ES-I3 (cell line): Measurements from ENCODE around the gene ZBTB7B.
"Not testable (repeated sequence)": the region's sequence is repeated elsewhere in the genome, so short reads cannot be mapped to it uniquely, and the experiment has no call there.

Experiments
- H3K36me3 ChIP-seq: 2 replicates; pipeline ENCODE4 v1.6.1; 2013; ENCODE audit warnings: mild to moderate bottlenecking, low read length, control low read depth, moderate library complexity; ENCODE audit not compliant: insufficient read depth
- H3K4me1 ChIP-seq: 2 replicates; pipeline ENCODE4 v1.6.1; 2013; ENCODE audit warnings: mild to moderate bottlenecking, control low read depth, low read length; ENCODE audit not compliant: insufficient read depth
- H3K9ac ChIP-seq: 2 replicates; pipeline ENCODE4 v1.6.1; 2013; ENCODE audit warnings: low read depth, mild to moderate bottlenecking, low read length, moderate library complexity
- H3K9me3 ChIP-seq: 2 replicates; pipeline ENCODE4 v1.6.1; 2013; ENCODE audit warnings: mild to moderate bottlenecking, low read length, moderate library complexity; ENCODE audit not compliant: control insufficient read depth, insufficient read depth

ZBTB7B gene

DNA sequence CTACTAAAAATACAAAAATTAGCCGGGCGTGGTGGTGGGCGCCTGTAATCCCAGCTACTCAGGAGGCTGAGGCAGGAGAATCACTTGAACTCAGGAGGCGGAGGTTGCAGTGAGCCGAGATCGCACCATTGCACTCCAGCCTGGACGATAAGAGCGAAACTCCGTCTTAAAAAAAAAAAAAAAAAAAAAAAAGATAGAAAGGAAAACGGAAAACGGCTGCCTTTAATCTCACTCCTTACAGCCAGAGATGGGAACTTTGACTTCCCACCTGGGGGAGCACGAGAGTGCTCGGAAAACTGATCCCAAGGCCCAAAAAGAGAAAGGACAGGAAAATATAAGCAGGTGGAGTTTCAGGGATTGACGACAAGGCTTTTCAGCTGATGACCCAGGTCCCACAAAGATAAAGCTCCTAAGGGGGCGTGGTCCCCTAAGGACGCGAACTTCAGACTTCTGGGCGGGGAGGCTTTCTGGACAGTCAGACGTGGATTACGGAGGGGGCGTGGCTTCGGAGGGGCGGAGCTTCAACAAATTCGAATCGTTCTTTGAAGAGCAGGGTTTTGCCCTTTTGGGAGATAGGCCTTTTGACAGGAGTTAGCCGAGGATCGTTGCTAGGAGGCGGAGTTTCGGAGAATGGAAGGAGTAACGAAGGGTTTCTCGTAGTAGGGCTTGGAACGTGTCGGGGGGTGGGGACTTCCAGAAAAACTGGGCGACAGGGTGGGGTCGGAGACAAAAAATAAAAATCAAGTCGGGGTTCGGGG lies 29.1 kb upstream of the ZBTB7B start:
- peaks cover 5% of the 10 kb centered on the region; the same call in 1 of the 2 replicates for H3K36me3 ChIP-seq
- H3K4me1 ChIP-seq, result peaks cover 11% of the 10 kb centered on the region

DNA sequence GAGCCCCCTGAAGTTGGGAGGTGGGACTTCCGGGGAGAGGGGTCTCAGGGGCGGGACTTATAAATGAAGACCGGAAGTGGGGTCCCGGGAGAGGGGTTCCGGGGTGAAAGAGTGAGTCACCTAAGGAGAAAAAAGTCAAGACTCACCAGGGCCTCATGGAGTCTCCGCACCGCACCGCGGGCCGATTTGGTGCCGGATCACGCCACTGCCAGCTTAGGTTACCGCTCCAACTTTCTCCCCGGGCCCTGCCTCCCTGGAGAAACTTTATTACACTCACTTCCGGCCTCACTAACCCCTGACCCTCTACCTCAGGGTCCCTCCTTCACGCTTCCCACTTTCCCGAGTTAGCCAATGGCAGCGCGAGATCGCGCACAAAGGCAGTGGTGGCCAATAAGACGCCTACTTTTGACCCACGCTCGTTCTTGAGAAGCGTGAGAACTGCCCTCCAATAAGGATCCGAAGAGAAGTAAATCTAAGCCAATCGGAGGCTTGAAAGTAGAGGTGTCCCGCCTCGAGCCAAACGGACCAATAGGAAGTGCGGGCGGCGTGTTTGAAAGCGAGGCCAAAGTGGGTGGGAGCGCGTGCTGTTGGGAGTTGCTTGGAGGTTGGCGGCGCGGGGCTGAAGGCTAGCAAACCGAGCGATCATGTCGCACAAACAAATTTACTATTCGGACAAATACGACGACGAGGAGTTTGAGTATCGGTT lies 28.3 kb upstream of the ZBTB7B start, which contains the start of gene CKS1B:
CKS1B (plus strand) TSS at position 580 of the 706 bp plus-strand sequence; CDS start at position 645, 65 bp downstream.
- Histone ChIP-seq H3K4me1 (peaks cover 11% of the 10 kb centered on the region), H3K9me3 (no peaks in the 10 kb centered on the region), H3K9ac (peak within 1 kb of the TSS; percentile 69), H3K36me3 (peaks cover 8% of the 10 kb centered on the region; the same call in 1 of the 2 replicates)

More for the DNA sequence above, 29.1 kb upstream of the ZBTB7B start:
- Histone ChIP-seq H3K9me3 (no peaks in the 10 kb centered on the region), H3K9ac (peak overlapping the region; percentile 69)

DNA sequence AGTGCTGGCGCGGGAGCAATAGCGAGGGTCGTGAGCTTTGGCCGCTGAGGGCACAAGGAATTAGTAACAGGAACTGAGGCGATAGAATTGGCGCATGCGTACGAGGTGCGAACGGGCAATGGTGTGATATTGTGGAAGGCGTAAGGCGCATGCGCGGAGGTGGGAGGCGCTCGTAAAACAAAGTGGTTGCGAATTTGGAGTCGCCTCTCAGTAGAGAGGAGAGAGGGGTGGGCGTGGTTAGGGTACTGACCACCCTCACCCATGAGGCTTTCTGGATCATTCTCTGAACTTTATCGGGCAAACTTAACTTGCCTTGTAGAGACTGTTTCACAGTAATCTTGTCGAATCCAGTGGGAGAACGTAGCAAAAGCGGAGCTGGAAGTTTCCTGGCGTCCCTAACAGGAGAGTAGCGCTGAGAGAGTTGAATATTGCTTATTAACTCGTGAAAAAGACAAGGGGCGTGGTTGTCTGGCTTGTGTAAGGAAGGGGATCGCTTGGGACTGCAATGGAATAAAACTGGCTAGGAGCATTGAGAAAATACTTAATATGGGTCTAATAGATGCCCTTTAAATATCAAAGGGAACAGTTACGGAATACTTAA lies 27.7 kb upstream of the ZBTB7B start:
- Histone ChIP-seq H3K36me3 (peaks cover 13% of the 10 kb centered on the region; the same call in 1 of the 2 replicates), H3K4me1 (peaks cover 11% of the 10 kb centered on the region), H3K9ac (peak overlapping the region; percentile 69), H3K9me3 (no peaks in the 10 kb centered on the region)

DNA sequence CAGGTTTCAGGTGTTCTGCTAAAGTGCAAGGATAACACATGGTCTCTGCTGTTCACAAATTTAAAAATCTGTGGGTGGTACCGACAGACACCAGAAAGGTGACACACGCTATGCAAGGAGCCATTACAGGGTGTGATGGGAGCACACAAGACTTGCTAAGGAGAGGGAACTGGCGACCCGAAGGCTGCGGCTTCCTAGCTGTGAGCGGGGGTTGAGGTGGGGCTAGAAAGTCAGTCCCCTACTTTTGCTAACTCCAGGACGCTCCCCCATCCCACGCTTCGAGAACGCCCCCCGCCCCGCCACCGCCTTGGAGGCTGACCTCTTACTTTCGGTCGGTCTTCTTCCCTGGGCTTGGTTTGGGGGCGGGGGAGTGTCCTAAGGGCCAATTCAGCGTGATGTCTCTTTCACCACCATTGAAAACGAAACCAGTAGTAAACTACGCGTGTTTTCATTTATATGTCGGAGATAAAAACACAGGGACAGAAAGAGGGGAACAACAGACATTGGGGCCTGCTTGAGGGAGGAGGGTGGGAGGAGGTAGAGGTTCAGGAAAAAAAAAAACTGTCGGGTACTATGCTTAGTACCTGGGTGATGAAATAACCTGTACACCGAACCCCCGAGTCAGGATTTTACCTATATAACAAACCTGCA lies 27.1 kb upstream of the ZBTB7B start:
- peaks cover 11% of the 10 kb centered on the region for H3K4me1 ChIP-seq
- H3K9me3 ChIP-seq, result no peaks in the 10 kb centered on the region
- H3K36me3 ChIP-seq, result peaks cover 13% of the 10 kb centered on the region; the same call in 1 of the 2 replicates
- H3K9ac ChIP-seq, result peak overlapping the region; percentile 69

DNA sequence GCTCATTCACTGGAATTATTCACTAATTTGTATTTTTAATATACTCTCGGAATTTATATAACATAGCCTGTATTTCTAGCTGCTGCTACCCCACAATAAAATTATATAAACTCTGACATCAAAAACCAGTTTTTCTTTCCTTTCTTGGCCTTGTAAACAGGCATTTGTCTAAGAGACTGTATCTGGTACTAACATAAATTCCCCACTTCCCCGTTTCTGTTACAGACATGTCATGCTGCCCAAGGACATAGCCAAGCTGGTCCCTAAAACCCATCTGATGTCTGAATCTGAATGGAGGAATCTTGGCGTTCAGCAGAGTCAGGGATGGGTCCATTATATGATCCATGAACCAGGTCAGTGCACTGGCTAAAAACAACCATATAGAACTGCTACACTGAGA lies 24.8 kb upstream of the ZBTB7B start:
- H3K9ac ChIP-seq, H3K4me1 ChIP-seq, H3K9me3 ChIP-seq: not testable (repeated sequence)
- H3K36me3 ChIP-seq, result peaks cover 15% of the 10 kb centered on the region; the same call in 1 of the 2 replicates

DNA sequence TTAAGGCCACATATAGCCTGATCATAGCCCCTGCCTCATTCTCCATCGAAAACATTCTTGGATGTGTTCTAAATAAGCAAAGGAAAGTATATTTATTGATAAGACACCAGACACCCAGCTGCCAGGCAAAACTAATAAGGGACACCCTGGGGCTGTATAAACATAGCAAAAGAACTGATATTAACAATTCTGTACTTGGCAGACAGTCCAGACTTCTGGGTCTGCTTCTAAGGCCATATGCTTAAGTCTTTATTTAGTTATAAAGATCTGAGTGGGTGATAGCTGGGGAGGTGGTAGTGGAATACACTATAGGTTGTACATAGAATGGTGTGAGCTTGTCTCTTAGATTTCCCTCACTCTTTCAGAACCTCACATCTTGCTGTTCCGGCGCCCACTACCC lies 24.2 kb upstream of the ZBTB7B start:
- H3K9ac ChIP-seq, result no peak overlapping the region
- H3K9me3 ChIP-seq, result no peaks in the 10 kb centered on the region
- H3K4me1 ChIP-seq, result peaks cover 7% of the 10 kb centered on the region
- peaks cover 15% of the 10 kb centered on the region; the same call in 1 of the 2 replicates for H3K36me3 ChIP-seq

DNA sequence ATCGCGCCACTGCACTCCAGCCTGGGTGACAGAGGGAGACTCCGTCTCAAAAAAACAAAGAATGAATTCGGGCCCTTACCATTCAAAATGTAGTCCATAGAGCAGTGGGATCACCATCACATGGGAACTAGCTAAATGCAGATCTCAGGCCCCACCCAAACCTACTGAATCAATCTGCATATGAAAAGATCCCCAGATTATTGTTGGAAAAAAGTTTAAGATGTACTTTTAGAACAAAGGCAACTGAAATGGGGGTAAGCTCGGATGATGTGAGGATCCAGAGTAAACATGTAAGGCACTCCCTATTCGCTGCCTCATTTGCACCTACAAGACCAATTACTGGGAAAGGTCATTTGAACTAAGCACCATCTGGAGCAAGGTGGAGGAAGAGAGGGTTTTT lies 20.3 kb upstream of the ZBTB7B start:
- Histone ChIP-seq H3K4me1 (peaks cover 9% of the 10 kb centered on the region; the same call in 1 of the 2 replicates), H3K9me3 (no peaks in the 10 kb centered on the region), H3K9ac (peak overlapping the region; percentile 49; the same call in 1 of the 2 replicates), H3K36me3 (peaks cover 17% of the 10 kb centered on the region)

DNA sequence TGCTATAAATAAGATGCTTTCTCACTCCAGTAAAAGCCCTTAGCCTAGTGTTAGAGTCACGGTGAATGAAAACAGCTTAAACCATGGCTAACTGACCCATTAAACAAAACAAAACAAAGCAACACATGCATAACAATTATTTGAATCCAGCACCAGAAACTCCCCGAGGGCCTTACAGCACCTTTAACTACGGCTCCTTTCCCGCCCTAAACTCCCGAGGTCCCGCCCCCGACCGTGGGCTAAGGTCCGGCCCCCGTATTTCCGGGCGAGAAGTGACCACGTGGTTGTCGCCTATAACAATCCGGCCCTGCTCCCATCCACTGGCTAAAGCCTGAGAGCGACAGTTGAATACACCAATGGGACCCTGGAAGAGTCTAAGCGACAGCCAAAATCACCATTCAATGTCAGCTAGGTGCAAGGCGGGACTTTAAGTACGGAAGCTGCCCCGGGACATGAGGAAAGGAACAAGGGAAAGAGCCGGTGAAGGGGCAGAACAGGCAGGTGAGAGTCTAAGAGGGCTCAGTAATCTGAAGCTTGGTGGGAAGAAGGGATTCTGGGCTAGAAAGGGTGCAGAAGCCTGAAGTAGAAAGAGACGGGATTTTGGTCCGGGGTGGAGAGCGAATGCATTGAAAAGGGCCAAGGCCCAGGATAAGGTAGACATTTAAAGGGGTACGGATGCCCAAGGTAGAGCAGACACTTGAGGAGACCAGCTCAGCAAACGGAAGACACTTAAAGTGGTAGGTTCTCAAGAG lies 19.5 kb upstream of the ZBTB7B start, which contains the start of gene FLAD1:
FLAD1 (plus strand) TSS at position 448 of the 752 bp plus-strand sequence. CDS start 351 bp downstream, outside the sequence.
- H3K36me3 ChIP-seq, result peaks cover 23% of the 10 kb centered on the region
- H3K9me3 ChIP-seq, result no peaks in the 10 kb centered on the region
- H3K9ac ChIP-seq, result peak within 1 kb of the TSS; percentile 82
- peaks cover 9% of the 10 kb centered on the region; the same call in 1 of the 2 replicates for H3K4me1 ChIP-seq

DNA sequence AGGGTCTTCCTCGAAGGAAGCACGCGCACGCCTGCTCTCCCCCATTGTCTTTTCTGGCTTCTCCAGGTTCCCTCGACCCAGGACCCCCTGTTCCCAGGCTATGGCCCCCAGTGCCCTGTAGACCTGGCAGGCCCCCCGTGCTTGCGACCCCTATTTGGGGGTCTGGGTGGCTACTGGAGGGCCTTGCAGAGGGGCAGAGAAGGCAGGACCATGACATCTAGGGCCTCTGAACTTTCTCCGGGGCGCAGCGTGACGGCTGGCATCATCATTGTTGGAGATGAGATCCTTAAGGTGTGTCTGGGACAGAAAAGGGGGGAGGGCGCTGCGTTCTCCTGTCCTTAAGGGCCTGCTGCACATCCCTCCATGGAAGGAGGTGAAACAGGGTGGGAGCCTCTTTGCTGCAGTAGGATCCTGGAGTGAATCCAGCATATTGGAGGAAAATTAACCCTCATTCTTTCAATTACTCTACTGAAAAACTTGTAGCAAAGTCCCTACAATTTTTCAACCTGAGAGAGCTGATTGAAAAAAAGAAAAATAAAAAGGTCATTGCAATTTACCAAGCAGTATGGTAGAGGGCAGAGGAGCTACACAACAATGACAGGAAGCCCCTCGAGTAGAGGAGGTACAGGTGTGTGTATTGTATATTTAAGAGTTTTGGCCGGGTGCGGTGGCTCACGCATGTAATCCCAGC lies 18.7 kb upstream of the ZBTB7B start:
- peaks cover 9% of the 10 kb centered on the region; the same call in 1 of the 2 replicates for H3K4me1 ChIP-seq
- H3K9me3 ChIP-seq, result no peaks in the 10 kb centered on the region
- H3K9ac ChIP-seq, result peak overlapping the region; percentile 82
- H3K36me3 ChIP-seq, result peaks cover 21% of the 10 kb centered on the region

DNA sequence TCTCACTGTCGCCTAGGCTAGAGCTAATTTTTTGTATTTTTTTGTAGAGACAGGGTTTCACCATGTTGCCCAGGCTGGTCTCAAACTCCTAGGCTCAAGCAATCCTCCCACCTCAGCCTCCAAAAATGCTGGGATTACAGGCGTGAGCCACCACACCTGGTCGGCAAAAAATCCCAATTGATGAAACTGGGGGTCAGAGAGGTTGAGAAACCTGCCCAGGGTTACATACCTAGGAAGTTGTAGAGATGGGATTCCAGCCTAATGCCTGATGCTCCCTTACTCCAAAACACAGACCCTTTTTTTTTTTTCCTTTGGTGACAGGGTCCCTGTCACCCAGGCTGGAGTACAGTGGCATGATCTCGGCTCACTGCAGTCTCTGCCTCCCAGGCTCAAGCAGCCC lies 15.9 kb upstream of the ZBTB7B start:
- H3K36me3 ChIP-seq, result peaks cover 14% of the 10 kb centered on the region
- not testable (repeated sequence) for H3K9me3 ChIP-seq, H3K9ac ChIP-seq, H3K4me1 ChIP-seq

DNA sequence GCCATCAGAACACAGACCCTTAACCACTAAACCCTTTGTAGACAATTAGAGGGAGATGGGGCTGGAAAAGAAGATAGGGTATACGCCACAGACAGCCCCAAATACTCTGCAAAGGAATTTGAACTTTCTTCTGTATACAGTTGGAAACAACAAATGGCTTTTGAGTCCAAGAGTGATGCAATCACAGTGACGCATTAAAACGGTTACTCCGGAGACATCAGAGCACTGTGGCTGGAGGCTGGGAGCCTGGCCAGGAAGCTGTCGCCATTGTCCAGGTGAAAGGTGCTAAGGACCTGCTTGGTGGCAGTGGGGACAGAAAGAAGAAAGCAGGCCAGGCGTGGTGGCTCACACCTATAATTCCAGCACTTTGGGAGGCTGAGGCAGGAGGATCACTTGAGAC lies 15.3 kb upstream of the ZBTB7B start:
- Histone ChIP-seq H3K36me3 (peaks cover 14% of the 10 kb centered on the region), H3K9me3 (no peaks in the 10 kb centered on the region), H3K4me1 (peaks cover 8% of the 10 kb centered on the region; the same call in 1 of the 2 replicates), H3K9ac (no peak overlapping the region)

DNA sequence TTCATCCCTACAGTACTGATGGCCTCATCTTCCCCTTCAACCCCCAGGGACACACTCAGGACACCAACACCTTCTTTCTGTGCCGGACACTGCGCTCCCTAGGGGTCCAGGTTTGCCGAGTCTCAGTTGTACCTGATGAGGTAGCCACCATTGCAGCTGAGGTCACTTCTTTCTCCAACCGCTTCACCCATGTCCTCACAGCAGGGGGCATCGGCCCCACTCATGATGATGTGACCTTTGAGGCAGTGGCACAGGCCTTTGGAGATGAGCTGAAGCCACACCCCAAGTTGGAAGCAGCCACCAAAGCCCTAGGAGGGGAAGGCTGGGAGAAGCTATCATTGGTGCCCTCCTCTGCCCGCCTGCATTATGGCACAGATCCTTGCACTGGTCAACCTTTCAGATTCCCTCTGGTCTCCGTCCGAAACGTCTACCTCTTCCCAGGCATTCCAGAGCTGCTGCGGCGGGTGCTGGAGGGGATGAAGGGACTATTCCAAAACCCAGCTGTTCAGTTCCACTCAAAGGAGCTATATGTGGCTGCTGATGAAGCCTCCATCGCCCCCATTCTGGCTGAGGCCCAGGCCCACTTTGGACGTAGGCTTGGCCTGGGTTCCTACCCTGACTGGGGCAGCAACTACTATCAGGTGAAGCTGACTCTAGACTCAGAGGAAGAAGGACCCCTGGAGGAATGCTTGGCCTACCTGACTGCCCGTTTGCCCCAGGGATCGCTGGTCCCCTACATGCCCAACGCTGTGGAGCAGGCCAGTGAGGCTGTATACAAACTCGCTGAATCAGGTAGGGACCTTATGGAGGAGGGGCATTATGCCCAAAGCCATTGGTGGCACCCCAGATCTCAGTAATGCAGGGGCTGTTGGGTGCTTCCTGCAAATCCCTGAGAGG lies 14.3 kb upstream of the ZBTB7B start:
- Histone ChIP-seq H3K4me1 (peaks cover 9% of the 10 kb centered on the region; the same call in 1 of the 2 replicates), H3K9me3 (no peaks in the 10 kb centered on the region), H3K9ac (no peak overlapping the region), H3K36me3 (peaks cover 14% of the 10 kb centered on the region)
